Kidney (tissue), 14 donors: Measurements from ENCODE around the gene MYCBP2. TPM values are rescaled to one million over a fixed set of nuclear protein-coding genes. Genes with fewer than 3 reads are reported as not detected.

ENCODE experiments used
- DNase-seq, 5 donors: peaks; one replicate each; pipeline ENCODE4 v3.0.0-alpha.2; 2013 to 2020
- FAIRE-seq: peaks from 2 replicates; lab custom pipeline; 2012; peaks lifted over from hg19 to GRCh38; lab: Jason Lieb, UNC
- H3K27ac ChIP-seq, 2 donors: one replicate each; pipeline ENCODE4 v1.7.0; 2013; ENCODE audit warnings: low read depth in 2 of 2, low read length in 2 of 2, inconsistent platforms in 1 of 2
- H3K27me3 ChIP-seq: one replicate; pipeline ENCODE4 v1.7.1; 2013; ENCODE audit warnings: low read length, inconsistent platforms; ENCODE audit not compliant: control insufficient read depth, insufficient read depth
- H3K36me3 ChIP-seq, 3 donors: one replicate each; pipeline versions ENCODE4 v1.7.0 to v1.7.1; 2013; ENCODE audit warnings: low read length in 3 of 3, control low read depth in 1 of 3, inconsistent platforms in 1 of 3; ENCODE audit not compliant: insufficient read depth in 3 of 3, control insufficient read depth in 2 of 3
- H3K4me1 ChIP-seq, 3 donors: one replicate each; pipeline versions ENCODE4 v1.7.0 to v1.7.1; 2013; ENCODE audit warnings: low read length in 3 of 3, inconsistent platforms in 1 of 3, low read depth in 1 of 3; ENCODE audit not compliant: control insufficient read depth in 2 of 3, insufficient read depth in 2 of 3
- H3K4me3 ChIP-seq, 3 donors: one replicate each; pipeline versions ENCODE4 v1.7.0 to v1.8.1; 2013; ENCODE audit warnings: low read length in 3 of 3, control low read depth in 1 of 3, inconsistent platforms in 1 of 3
- H3K9ac ChIP-seq, 3 donors: one replicate each; pipeline versions ENCODE4 v1.7.0 to v1.7.1; 2013; ENCODE audit warnings: low read length in 3 of 3, control low read depth in 1 of 3, inconsistent platforms in 1 of 3
- H3K9me3 ChIP-seq, 3 donors: one replicate each; pipeline versions ENCODE4 v1.7.0 to v1.7.1; 2013; ENCODE audit warnings: low read length in 3 of 3, control low read depth in 1 of 3, inconsistent platforms in 1 of 3; ENCODE audit not compliant: control insufficient read depth in 2 of 3, insufficient read depth in 1 of 3
- CTCF ChIP-seq: IDR thresholded peaks from 3 replicates; pipeline ENCODE4 v1.5.1; 2012; ENCODE audit warnings: mild to moderate bottlenecking, moderate library complexity, borderline replicate concordance; ENCODE audit not compliant: insufficient read depth; ENCODE audit errors: extremely low read depth
- intact Hi-C: fragments of 100-400 bp; cut with DNase I; formaldehyde crosslinking; loops from one replicate; pipeline ENCODE4 v1.11.1; 2022
- polyA plus RNA-seq: library from polyadenylated mRNA; stranded (reverse); fragments of 350-450 nt; fragmentation: Illumina TruSeq; extraction: RNeasy Lipid Tissue Mini Kit (QIAGEN cat#74804); gene quantifications from one replicate; pipeline ENCODE4 v1.2.3, GENCODE V29; 2014; ENCODE audit warnings: low read depth, low replicate concordance; ENCODE audit not compliant: insufficient read depth
- total RNA-seq: library from RNA; stranded (reverse); fragmentation: NEBNext Ultra II Directional; extraction: Animal tissue kit (Norgen Biotek cat#: 25700); gene quantifications from one replicate; pipeline ENCODE4 v1.2.1, GENCODE V29; 2021
- donor health status: control.
- donor health status: control.
- donor health status: control.
- donor health status: control.
- donor health status: control.
- donor health status: DM: yes; HTN: yes; CAD: no.
- donor health status: Normal renal cell carcinoma (clear cell type).

MYCBP2 gene
- total and polyA plus RNA-seq, 2 donors from 2014 or later: 14.5 to 96.4 TPM

DNA sequence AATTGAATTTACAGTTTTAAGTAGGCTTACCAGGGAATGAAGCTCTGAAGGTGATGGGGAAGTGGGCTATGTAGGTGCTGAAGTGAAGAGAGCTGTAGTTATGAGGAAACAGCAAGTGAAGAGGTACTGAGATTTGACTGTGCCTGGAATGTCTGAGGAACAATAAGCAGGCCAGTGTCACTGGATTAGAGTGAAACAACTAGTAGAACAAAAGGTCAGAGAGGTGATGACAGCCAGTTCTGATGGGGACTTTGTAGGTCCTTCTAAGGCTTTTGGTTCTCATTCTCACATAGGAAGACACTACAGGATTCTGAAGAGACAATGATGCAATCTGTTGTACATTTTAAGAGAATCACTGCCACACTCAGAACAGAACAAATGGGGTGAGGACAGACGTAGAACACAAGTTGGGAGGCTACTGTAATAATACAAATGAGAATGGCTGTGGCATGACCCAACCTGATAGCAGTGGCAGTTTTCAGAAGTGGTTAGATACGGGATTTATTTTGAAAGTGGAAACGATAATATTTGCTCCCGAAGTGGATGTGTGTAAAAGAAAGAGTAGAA, 130.8 kb downstream of the MYCBP2 start:
- H3K4me3 ChIP-seq: no peak overlapping the region
- no peaks in the 10 kb centered on the region for H3K9me3 ChIP-seq
- intact Hi-C loops: no loop called here
- no peak overlapping the region for H3K27ac ChIP-seq
- TF ChIP-seq CTCF: no peak
- H3K36me3 ChIP-seq: peaks cover 0 to 10% (median 4%) of the 10 kb centered on the region in 3 donors
- no peaks in the 10 kb centered on the region for H3K4me1 ChIP-seq
- DNase-seq (no peak), FAIRE-seq (no peak)
- H3K27me3 ChIP-seq: no peaks in the 10 kb centered on the region
- H3K9ac ChIP-seq: no peak overlapping the region

DNA sequence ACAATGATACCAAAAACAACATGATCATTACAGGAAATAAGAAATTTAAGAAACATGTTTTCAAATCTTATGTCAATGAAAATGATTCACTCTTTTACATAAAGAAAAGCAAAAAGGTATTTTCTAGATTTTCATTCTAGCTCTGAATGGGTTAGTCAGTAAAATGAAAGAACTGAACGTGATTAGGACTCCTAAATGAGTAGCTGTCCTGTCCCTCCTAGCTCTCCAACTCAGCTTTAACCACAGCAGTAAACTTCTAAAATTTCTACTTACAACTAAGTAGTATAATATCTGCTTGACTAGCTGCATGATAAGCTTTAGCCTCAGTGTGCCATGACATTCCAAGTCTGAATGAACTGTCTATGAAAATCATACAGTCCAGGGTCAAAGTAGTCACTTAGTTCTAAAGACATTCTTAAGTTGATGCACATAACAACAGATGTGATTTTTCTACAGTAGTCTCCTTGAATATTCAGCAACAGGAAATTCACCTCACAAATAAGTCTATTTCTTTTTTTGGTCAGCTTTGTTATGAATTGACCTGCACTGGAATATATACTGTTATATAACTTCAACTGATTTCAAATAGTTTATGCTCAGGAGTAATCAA, 136.4 kb downstream of the MYCBP2 start:
- DNase-seq (no peak), FAIRE-seq (no peak)
- TF ChIP-seq CTCF: no peak
- H3K9ac ChIP-seq: no peak overlapping the region
- H3K27me3 ChIP-seq: no peaks in the 10 kb centered on the region
- H3K4me1 ChIP-seq: no peaks in the 10 kb centered on the region
- H3K36me3 ChIP-seq: peaks cover 0 to 8% (median 7%) of the 10 kb centered on the region in 3 donors
- no peak overlapping the region for H3K4me3 ChIP-seq
- no peaks in the 10 kb centered on the region for H3K9me3 ChIP-seq
- intact Hi-C loops: no loop called here
- no peak overlapping the region for H3K27ac ChIP-seq

DNA sequence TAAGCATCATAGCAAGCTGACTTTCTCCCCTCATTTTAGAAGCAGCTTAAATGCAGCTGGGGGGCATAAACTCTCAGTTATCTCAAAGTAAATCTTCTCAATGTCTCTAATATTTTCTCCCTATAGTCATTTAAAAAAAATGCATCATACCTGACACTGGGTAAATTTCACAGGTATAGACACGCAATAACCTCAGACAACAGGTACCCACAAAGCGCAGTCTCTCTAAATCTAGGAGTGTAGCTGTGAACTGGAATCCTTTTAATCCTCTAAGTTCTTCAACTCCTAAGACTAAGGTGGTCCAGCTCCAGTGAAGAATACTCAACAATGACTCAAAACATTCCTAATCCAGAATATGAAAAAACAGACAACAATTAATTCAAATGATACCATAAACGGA, 141.2 kb downstream of the MYCBP2 start:
- H3K4me1 ChIP-seq: no peaks in the 10 kb centered on the region
- H3K27me3 ChIP-seq: no peaks in the 10 kb centered on the region
- no peak overlapping the region for H3K9ac ChIP-seq
- no peak for FAIRE-seq
- DNase-seq: no peak
- H3K9me3 ChIP-seq: no peaks in the 10 kb centered on the region
- H3K27ac ChIP-seq: no peak overlapping the region
- peaks cover 2 to 13% (median 11%) of the 10 kb centered on the region in 3 donors for H3K36me3 ChIP-seq
- intact Hi-C loops: no loop called here
- no peak for TF ChIP-seq CTCF
- no peak overlapping the region for H3K4me3 ChIP-seq
